HG03196 (cell line): ENCODE data around the gene OPN3.

ENCODE experiments used
- ATAC-seq: cut with Tn5 transposase; IDR thresholded peaks from one replicate; pipeline ENCODE4 v1.9.1; 2021; ENCODE audit not compliant: unreplicated experiment

OPN3 gene

GRCh38 chr1:241646201-241646600, 6.0 kb upstream of the OPN3 start:
- ATAC-seq = no peak

GRCh38 chr1:241645199-241645598, 5.0 kb upstream of the OPN3 start:
- no peak for ATAC-seq

GRCh38 chr1:241644259-241644658, 4.1 kb upstream of the OPN3 start:
- no peak for ATAC-seq

- ATAC-seq = no peak
These were observed 2.4 kb upstream of the OPN3 start for GRCh38 chr1:241642593-241642944.

GRCh38 chr1:241641773-241642592, 1.8 kb upstream of the OPN3 start:
- ATAC-seq = no peak

- no peak for ATAC-seq
These were observed 876 bp upstream of the OPN3 start for GRCh38 chr1:241640867-241641622.

GRCh38 chr1:241639623-241640148, 483 bp downstream of the OPN3 start:
- ATAC-seq = peak; percentile 43

- ATAC-seq = no peak
These were observed 1.1 kb downstream of the OPN3 start for GRCh38 chr1:241638909-241639622.

GRCh38 chr1:241638099-241638682, 2.0 kb downstream of the OPN3 start:
- no peak for ATAC-seq

GRCh38 chr1:241637604-241638003, 2.6 kb downstream of the OPN3 start:
- ATAC-seq = no peak

- ATAC-seq = no peak
These were observed 3.1 kb downstream of the OPN3 start for GRCh38 chr1:241637046-241637590.

GRCh38 chr1:241636291-241636690, 3.9 kb downstream of the OPN3 start:
- no peak for ATAC-seq

GRCh38 chr1:241635556-241636152, 4.5 kb downstream of the OPN3 start:
- no peak for ATAC-seq

- no peak for ATAC-seq
These were observed 7.2 kb downstream of the OPN3 start for GRCh38 chr1:241632987-241633386.

GRCh38 chr1:241631674-241632073, 8.5 kb downstream of the OPN3 start:
- no peak for ATAC-seq

- ATAC-seq = no peak
These were observed 9.3 kb downstream of the OPN3 start for GRCh38 chr1:241630899-241631298.

GRCh38 chr1:241630476-241630875, 9.7 kb downstream of the OPN3 start:
- no peak for ATAC-seq

GRCh38 chr1:241630005-241630404, 10.2 kb downstream of the OPN3 start:
- ATAC-seq = no peak

- ATAC-seq = peak; percentile 75
These were observed 12.5 kb downstream of the OPN3 start for GRCh38 chr1:241627453-241628259.

GRCh38 chr1:241624935-241625334, 15.2 kb downstream of the OPN3 start:
- ATAC-seq = no peak
